OCI-LY7 (cell line): ENCODE data around the gene CD8B.

Experiments used
- CTCF ChIP-seq: fragments of 200-600 bp; sonication (generic); conservative IDR thresholded peaks from 2 replicates; pipeline ENCODE4 v1.5.1; 2014; ENCODE audit warnings: mild to moderate bottlenecking, antibody characterized with exemption, low read length, moderate library complexity, mixed read lengths
- EZH2phosphoT487 ChIP-seq: fragments of 200-600 bp; sonication (generic); IDR thresholded peaks from 2 replicates; pipeline ENCODE4 v1.6.1; 2018; ENCODE audit warnings: low read depth, borderline replicate concordance, mild to moderate bottlenecking, mixed run types, antibody characterized with exemption, low read length, moderate library complexity, mixed read lengths

DNA sequence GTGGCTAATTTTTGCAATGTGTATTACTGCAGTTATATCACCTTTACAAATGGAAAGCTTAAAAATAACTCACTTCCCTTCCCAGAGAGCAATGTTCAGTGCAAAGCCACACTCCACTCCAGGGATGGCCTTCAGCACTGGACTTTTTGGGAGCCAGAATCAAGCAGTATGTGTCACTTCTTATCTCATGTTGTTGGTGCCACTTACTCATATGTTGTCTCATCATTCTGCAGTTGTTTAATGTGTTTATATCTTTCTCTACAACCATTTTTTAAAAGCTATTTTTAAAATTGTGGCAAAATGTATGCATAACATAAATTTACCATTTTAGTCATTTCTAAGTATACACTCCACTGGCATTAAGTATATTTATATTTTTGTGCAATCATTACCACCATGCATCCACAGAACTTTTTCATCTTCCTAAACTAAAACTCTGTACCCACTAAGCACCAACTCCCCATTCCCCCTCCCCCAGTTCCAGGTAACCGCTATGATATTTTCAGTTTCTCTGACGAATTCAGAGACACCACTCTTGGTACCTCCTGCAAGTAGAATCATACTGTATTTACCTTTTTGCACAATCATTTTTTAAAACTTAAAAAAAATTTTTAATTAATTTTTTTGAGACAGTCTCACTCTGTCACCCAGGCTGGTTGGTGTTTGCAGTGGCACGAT is 38.9 kb downstream of the CD8B start:
- TF ChIP-seq CTCF (no peak), EZH2phosphoT487 (no peak)
